ENCODE data around the gene PDAP1.

DNA sequence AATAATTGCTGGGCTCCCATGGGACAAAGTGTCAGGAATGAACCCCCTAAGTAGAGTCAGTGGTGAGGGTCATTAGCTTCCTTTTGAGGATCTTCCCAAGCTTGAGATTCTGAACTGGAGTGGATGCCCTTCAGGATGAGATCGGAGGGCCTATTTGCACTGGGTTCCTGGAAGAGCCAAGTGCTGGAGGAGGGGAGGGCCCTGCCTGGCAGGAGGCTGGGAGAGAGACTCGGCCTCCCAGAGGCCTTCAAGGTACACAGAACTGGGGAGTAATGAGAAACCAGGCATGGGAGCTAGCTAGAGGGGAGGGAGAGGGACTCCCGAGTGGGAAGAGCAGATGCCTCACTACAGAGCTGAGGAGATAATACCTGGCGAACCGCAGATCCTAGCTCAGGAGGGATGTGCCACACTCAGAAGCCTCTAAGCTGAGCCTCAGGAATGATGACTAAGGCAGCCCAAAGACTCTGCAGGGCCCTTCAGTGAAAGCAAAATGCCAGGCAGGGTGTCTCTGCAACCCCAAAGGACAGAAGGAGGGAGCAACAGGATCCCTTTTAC is 9.4 kb downstream of the PDAP1 start:
- no peak for TF ChIP-seq RAD21 (IDR thresholded peaks at IDR 0.05 in 1 of 2, conservative IDR thresholded peaks at IDR 0.05 in 1 of 2; ENCODE audit: low read depth in 2 of 2, low read length in 2 of 2)
- TF ChIP-seq SP2 (IDR thresholded peaks at IDR 0.05; ENCODE audit: low read length): no peak
- TF ChIP-seq SIX5 (IDR thresholded peaks at IDR 0.05; ENCODE audit: low read depth, low read length): no peak
- TF ChIP-seq JUND (IDR thresholded peaks at IDR 0.05; ENCODE audit: low read length): no peak
- TF ChIP-seq, protein P1, sequence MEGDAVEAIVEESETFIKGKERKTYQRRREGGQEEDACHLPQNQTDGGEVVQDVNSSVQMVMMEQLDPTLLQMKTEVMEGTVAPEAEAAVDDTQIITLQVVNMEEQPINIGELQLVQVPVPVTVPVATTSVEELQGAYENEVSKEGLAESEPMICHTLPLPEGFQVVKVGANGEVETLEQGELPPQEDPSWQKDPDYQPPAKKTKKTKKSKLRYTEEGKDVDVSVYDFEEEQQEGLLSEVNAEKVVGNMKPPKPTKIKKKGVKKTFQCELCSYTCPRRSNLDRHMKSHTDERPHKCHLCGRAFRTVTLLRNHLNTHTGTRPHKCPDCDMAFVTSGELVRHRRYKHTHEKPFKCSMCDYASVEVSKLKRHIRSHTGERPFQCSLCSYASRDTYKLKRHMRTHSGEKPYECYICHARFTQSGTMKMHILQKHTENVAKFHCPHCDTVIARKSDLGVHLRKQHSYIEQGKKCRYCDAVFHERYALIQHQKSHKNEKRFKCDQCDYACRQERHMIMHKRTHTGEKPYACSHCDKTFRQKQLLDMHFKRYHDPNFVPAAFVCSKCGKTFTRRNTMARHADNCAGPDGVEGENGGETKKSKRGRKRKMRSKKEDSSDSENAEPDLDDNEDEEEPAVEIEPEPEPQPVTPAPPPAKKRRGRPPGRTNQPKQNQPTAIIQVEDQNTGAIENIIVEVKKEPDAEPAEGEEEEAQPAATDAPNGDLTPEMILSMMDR (IDR thresholded peaks at IDR 0.05; ENCODE audit: control extremely low read depth in 1 of 3, insufficient read depth in 1 of 3, low read depth in 1 of 3, low read length in 3 of 3): no peak
- TF ChIP-seq POLR2A (IDR thresholded peaks at IDR 0.05; ENCODE audit: control extremely low read depth in 1 of 2, low read depth in 2 of 2, low read length in 2 of 2): no peak
- no peak for TF ChIP-seq TCF12 (IDR thresholded peaks at IDR 0.05; ENCODE audit: low read depth, low read length)
- no peak for TF ChIP-seq POLR2AphosphoS5 (IDR thresholded peaks at IDR 0.05; ENCODE audit: low read depth, low read length)
